ENCODE data around the gene ZNF507.

The ZNF507 gene

DNA sequence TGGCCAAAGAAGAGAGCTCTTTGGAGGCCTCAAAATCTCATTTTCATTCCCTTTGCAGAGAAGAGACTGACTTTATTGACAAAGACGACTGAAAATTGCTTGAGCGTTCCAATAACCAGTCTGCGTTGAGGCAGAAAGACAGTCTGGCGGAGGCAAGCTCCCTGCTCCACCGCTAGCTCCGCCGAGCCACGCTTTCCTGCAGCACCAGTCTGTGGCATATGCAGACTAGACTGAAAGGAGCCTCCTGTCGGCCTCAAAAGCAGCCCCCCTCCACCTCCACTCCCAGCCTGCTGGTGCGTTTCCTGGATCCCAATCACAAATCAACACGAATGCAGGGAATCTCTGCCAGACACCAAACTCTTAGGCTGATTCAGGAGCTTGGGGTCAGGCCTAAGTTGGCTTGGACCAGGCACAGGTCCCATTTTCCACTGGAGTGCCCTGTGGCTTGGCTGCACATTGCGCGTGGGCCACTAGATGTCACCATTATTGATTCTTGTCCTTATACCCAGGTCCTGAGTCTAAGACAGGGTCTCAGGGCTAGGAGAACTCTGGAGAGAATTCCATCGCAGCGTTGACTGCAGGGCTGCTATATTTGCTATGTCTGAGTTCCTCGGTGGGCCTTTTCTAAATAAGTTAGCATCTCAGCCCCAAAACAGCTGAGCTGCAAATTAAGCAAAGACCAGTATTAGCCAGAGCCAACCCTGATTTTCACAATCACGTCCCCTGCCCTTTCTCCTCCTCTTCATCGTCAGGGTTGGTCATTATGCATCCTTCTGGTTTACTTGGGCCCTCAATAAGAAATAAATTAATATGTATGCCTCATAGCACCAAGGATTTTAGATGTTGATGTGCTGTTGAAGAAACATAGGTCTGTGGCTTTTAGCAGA lies 5.2 kb upstream of the ZNF507 start:
- peak; percentile 73 for DNase-seq (ENCODE audit: low spot score)

DNA sequence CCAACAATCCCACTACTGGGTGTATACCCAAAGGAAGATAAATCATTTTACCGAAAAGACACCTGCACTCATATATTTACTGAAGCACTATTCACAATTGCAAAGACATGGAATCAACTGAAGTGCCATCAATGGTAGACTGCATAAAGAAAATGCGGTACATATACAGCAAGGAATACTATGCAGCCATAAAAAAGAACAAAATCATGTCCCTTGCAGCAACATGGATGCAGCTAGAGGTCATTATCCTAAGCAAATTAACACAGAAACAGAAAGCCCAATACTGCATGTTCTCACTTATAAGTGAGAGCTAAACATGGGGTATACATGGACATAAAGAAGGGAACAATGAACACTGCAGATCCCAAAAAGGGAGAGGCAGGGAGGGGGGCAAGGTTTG lies 2.7 kb upstream of the ZNF507 start:
- no peak for DNase-seq (ENCODE audit: low spot score)

DNA sequence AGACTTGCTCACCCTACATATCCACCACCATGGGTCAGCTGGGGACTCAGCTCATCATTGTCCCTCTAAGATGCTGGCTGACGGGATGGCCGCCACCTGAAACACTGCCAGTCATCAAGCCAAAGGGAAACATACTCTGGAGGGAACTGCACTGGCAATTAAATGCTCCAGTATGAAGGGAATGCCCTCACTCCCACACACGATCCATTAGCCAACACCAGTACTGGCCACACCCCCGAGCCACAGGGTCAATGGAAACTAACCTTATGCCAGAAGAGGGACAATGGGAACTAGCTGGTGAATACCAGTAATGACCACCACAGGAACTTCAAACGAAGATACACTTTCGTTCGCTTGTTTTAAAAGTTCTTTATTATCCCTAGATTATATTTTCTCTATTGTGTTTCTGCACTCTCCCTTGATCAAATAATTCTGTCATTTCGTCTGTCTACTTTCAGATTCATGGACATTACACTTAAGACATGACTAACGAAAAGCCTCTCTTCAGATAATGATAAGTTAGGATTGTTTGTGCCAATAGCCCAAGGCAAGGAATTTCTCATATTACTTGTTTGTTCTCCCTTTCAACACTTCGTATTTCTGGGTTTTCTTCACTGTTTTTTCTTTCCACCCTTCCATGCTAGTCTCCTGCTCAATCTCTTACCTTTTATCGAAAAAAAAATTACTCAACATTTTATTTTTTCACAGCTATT lies 1.7 kb upstream of the ZNF507 start:
- DNase-seq (ENCODE audit: low spot score) = no peak

DNA sequence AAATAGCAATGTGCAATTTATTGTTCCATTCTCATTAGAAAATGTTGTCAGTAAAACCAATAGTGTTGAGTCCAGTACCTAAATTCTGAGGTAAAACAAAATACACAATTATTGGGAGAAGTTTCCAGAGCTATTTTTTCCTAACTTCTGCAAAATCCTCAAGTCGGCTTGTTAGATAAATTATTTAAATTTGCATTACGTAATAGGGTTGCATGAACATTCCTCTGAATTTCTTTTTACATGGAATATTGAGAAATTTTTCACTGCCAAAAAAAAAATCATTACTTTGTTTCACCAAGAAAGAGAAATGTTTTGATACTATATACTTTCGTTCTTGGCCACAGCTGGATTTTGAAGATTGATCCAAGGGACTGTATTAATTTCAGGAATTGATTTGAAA lies 1.5 kb downstream of the ZNF507 start:
- no peak for DNase-seq (ENCODE audit: low spot score)

DNA sequence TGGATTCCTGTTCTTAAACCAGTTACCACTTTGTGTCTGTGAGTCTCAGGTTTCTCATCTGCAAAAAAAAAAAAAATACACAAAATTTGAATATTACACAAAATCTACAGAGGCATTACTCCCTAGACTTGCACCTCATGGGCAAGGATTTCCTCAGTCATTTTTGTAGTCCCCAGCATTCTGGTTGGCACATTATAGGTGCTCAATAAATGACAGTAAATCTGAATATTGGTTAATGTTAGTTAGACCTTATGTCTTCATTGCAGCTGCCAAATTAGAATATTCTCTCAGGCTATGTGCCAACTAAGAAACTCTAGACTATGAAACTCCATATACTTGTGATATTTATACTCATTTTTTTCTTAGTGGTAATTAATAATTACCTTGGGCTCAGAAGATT lies 2.2 kb downstream of the ZNF507 start:
- no peak for DNase-seq (ENCODE audit: low spot score)

DNA sequence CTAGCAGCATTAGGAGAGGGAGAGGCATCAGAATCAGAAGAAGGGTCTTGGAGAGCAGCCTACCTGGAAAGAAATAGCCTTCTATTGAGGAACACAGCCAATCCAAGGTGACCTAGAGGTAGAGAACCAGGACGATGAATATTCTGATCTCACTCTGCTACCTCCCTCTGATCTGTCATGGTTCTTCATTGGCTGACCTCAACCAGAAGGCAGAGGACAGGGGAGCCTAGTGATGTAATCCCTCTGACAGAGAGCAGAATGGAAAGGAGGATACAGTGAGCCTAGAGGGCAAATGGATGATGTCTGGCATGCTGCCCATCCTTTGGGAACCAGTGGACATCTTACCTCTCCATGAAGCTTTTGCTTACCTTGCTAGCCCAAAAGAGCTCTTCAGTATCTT lies 3.6 kb downstream of the ZNF507 start:
- DNase-seq (ENCODE audit: low spot score) = no peak

DNA sequence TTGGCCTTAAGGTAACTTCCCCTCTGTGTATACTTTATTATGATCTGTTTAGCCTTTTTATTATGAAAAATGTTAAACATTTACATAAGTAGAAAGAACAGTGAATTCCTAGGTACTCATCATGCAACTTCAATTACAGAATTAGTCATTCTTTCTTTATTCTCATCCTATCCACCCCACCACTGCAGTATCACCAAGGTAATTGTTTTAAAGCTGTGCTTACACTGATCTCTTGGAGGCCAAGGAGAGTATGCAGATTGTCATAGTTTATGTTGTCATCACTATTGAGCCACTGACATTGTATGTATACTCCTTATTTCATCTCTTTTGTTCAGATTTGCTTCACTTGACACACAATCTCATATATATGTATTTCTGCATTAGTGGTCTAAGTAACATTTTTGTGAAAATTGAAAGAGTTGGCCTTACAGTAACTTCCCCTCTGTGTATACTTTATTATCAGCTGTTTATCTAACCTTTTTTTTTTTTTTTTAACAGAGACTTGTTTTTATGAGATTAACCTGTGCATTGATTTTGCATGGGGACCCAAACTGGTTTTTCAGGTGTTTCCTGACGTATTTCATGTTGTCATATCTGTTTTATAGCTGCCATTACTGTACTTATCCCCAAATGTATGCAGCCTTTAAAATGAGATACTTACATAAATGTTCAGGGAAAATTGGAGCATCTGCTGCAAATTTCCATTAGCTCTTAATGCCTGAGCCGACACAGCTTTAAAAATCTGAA lies 4.5 kb downstream of the ZNF507 start:
- DNase-seq (ENCODE audit: low spot score) = no peak

DNA sequence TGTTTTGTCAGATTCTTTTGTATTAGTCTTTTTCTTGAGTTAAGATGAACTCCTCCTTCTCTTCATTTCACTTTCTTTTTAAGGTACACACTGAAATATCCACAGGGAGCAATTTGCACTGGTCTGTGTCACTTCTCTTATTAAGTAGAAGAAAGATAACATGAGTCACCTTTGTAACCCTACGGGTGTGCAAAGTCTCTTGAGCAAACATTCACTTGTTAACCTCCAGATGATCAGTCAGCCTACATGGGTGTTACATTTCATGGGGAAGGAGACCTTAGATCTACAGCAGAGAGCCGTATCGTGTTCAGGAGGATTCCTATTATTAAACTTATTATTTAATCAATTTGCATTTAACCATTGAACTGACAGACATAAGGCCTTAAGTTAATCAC lies 5.1 kb downstream of the ZNF507 start:
- peak; percentile 67 for DNase-seq (ENCODE audit: low spot score)

DNA sequence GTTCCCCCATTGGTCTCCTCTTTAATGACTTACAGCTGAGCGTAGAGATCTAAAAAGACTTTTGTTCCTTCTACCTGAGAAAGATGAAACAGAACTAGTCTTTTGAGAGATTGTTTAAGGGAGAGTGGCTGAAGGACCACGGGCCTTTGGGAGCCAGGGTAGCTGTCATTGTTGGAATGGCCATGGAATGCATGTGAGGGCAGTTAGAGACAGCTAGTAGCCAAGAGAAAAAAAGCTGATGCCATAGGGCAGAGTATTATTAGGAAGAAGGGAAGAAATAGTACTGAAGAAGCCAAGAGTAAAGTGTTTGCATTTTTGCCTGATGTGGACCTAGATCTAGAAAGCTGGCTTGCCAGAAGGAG lies 5.6 kb downstream of the ZNF507 start:
- DNase-seq (ENCODE audit: low spot score) = no peak

DNA sequence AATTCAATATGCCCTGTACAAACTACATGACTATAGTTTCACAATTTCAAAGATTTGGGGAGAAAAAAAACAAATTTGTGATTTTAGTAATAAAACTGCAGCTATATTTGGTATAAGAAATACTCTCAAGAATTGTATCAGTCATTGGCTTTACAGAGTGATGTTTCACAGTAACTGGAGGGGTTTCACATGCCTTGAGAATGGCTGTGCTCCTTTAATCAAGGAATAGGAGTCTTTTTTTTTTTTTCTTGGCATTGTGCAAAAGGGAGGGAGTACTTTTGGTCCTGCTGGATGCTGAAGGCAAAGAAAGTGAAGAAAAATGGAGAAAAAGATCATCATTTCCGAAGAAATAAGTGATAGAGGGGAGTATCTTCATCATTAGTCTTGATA lies 6.8 kb downstream of the ZNF507 start:
- DNase-seq (ENCODE audit: low spot score) = no peak

DNA sequence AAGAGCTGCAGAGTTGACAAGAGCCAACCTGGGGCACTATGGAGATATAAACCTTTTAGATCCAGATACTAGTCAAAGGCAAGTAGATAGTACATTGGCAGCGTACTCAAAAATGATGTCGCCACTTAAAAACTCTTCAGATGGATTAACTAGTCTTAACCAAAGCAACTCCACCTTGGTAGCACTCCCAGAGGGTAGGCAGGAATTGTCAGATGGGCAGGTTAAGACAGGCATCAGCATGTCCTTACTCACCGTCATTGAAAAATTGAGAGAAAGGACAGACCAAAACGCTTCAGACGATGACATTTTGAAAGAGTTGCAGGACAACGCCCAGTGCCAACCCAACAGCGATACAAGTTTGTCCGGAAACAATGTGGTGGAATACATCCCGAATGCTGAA lies 8.9 kb downstream of the ZNF507 start:
- DNase-seq (ENCODE audit: low spot score) = no peak

DNA sequence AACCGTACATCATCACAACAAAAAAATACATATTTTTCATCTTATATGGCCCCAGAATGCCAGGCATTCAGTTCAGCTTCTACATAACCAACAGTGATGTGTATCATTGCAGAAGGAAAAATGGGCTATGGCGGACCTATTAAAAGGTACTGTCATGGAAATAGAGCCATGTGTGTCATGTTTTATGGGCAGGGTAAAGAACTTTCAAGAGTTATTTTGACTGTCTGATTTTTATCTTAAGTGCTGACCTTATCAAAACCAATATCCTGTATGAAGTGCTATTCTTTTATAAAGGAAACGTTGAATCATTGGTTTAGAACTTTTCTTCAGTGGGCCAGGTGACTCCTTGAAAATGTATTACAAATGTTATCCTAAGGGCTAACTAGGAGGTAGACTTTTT lies 9.9 kb downstream of the ZNF507 start:
- DNase-seq (ENCODE audit: low spot score) = no peak

DNA sequence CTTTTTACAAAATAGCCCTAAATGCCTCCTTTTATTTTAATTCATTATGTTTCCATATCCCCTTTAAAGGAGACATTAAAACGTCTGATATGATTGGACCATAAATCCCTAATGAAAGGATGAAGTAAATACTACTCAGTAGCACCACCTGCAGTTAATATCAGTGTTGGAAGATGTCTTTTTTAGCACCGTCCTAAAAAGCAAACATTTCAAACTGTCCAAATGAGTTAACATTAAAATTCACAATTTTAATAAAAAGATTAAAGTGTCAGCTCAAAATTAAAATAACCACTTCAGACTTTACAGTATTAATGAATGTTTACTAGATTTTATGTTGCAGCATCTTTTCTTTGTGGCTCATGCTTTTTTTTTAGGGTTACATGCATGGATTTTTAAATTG lies 12.3 kb downstream of the ZNF507 start:
- DNase-seq (ENCODE audit: low spot score) = no peak

DNA sequence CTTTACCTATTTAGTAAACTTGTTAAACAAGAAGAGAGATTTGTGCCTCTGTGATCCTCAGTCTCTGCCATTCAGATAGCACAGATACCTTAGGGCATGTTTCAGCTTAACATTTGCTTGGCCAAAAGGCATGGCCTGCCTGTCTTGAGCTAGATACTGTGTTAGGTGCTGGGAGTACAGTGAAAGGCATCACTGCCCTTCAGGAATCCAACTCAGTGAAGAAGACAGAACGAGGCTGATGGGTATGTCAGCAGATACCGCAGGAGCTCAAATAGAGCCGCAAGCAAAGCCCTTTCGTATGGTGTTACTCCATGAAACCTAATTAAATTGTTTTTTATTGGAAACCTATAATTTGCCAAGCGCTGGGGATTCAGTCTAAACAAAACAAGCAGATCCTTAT lies 12.9 kb downstream of the ZNF507 start:
- DNase-seq (ENCODE audit: low spot score) = no peak

DNA sequence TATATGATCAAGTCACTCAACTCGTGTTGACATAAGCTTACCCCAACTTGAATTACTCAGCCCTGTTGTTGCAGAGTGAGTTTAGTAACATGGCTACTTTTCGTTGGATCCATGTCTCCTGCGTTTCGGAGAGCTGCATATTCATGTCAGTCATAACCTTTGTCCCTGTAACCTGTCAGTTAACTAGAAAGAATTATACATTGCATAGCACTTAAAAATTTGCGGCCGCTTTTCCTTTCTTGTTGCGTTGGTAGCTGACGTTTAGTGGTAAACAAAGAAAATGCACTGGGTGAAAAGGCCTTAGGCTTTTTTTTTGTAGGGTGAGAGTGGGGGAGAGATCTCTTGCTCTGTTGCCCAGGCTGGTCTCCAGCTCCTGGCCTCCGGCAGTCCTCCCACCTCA lies 14.2 kb downstream of the ZNF507 start:
- DNase-seq (ENCODE audit: low spot score) = no peak

DNA sequence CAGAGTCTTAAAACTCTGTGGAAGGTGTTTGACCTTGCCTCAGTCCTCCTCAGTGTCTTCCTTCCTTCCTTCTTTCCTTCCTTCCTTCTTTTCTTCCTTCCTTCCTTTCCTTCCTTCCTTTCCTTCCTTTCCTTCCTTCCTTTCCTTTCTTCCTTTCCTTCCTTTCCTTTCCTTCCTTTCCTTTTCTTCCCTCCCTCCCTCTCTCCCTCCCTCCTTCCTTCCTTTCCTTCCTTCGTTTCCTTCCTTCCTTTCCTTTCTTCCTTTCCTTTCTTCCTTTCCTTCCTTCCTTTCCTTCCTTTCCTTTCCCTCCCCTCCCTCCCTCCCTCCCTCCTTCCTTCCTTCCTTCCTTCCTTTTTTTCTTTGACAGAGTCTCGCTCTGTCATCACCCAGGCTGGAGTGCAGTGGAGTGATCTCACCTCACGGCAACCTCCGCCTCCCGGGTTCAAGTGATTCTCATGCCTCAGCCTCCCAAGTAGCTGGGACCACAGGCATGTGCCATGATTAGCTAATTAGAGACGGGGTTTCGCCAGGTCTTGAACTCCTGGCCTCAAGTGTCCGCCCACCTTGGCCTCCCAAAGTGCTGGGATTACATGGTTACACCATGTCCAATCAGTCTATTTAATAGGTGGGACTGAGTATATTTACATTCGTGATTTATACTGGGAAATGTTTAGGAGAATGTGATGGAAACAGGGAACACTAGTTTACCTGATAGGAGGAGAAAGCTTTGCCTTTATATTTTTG lies 16.3 kb downstream of the ZNF507 start:
- DNase-seq (ENCODE audit: low spot score) = no peak

DNA sequence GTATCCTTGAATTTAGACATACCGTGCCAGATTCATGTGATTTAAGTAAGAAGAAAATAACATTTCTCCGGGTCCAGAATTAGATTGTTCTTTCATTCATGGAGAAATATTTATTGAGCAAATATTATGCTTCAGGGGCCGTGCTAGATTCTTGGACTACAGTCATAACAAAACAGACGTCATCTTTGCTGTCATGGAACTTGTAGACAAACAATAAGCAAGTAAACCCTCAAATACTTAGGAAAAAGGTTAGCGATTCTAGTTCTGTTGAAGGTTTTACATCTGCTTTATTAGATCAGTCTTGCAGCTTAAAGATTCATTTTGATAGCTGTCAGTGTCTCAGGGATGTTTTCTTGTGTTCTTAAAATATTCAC lies 16.9 kb downstream of the ZNF507 start:
- DNase-seq (ENCODE audit: low spot score) = no peak

DNA sequence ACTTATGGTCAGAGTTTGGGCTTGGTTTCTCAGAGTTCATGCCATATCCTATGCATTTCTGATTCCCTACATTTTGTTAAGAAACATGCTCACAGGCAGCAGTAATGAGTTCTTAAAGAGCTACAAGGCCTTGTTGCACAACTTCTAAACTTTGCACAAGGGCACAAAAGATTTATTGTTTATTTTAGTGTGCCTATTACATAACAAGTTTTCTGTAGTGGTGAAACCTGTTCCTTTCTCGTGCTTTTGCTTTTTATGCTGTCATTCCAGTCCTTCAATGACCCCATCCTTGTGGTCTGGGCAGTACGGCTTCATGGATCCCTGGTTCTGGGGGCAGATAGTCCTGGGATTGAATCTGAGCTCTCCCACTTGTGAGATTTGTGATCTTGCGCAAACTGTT lies 17.8 kb downstream of the ZNF507 start:
- DNase-seq (ENCODE audit: low spot score) = peak; percentile 50

DNA sequence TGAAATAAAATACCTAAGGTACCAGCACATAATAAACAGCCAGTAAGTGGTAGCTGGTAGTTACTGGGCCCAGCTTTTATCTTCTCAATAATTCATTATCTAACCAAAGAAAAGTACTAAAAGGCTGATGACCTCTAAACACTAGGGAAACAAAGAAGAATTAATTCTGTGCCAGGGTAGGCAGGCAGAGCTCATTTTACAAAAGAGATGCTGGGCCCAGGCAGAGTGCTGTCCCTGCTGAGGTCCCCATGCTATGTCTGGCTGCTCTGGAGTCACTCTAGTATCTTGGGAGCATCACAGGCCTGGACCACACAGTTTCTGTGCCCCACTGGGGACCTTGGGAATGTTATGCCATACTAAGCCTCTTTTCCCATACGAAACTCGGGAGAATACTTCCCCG lies 18.2 kb downstream of the ZNF507 start:
- no peak for DNase-seq (ENCODE audit: low spot score)

DNA sequence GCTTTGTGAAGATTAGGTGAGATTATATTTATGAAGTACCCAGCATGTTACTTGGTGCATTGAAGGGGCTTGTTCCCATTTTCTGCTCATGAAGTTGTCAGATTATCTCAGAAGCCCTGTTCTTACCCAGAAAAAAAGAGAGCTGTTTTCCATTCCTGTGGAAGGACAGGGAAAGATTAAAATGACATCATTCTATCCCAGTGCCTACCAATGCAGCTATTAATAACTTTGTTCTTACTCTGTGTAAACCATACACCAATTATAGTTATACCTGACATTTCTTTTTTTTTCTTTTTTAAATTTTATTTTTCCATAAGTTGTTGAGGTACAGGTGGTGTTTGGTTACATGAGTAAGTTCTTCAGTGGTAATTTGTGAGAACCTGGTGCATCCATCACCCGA lies 18.6 kb downstream of the ZNF507 start:
- DNase-seq (ENCODE audit: low spot score) = no peak

DNA sequence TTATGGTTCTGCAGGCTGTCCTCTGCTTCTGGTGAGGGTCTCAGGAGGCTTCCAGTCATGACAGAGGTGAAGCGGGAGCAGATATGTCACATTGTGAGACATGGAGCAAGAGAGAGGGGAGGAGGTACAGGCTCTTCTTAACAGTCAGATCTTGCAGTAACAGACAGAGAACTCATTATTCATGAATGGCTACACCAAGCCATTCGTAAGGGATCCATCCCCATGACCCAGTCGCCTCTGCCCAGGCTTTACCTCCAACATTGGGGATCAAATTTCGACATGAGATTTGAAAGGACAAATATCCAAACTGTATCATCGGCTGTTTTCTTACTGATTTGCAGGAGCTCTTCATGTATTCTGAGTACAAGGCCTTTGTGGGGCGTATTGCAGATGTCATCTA lies 21.7 kb downstream of the ZNF507 start:
- no peak for DNase-seq (ENCODE audit: low spot score)

DNA sequence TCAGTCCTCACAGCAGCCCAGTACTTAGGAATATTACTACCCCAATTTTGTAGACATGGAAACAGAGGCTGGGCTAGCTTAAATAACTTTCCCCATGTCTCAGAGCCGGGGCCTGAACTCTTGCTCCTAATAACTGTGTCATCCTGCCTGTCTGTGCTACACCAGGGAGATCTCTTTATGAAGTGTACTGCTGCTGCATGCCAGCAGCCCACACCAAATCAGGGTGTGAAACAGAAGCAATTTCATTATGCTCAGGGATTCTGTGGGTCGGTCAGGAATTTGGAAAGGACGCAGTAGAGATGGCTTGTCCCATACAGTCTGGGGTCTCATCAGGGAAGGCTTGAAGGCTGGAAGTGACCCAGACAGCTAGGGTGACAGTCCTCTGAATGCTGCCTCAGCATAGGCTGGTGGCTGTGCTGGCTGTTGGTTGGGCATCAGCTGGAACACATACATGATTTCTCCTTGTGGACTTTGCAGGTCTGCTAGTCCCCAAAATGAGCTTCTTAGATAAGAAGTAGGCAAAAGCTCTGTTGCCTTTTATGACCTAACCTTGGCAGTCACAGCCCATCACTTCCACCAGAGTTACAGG lies 22.6 kb downstream of the ZNF507 start:
- no peak for DNase-seq (ENCODE audit: low spot score)
